PC-9 (cell line): ENCODE measurements around the gene STRN4. TPM values are rescaled to one million over a fixed set of nuclear protein-coding genes. Genes with fewer than 3 reads are reported as not detected.

Source experiments
- BruUV-seq: library from RNA; stranded (reverse); fragments of 400-500 nt; replicated peaks from 2 replicates; lab custom pipeline; 2021; lab: Mats Ljungman, UMichigan
- CTCF ChIA-PET: fragments of 300-600 bp; sonication (Branson Sonifier 250); formaldehyde crosslinking; loops from one replicate; lab custom pipeline; 2022; ENCODE audit warnings: antibody characterized with exemption; lab: Charles Lee
- POLR2A ChIA-PET: fragments of 300-600 bp; sonication (Branson Sonifier 250); formaldehyde crosslinking; loops from one replicate; lab custom pipeline; 2022; ENCODE audit warnings: antibody characterized with exemption; ENCODE audit not compliant: unreplicated experiment; lab: Charles Lee
- DNase-seq, 2 experiments: peaks; one replicate each; pipeline versions ENCODE4 v3.0.0 to v3.0.0-alpha.2; 2015 to 2022; ENCODE audit warnings: mixed read lengths in 1 of 2
- H2AFZ ChIP-seq: fragments of 200-600 bp; sonication (generic); 2 replicates; pipeline ENCODE4 v1.8.1; 2017; ENCODE audit warnings: antibody characterized with exemption
- H3F3A ChIP-seq: fragments of 200-600 bp; sonication (generic); 2 replicates; pipeline ENCODE4 v1.8.1; 2017; ENCODE audit warnings: antibody characterized with exemption, mild to moderate bottlenecking, low read depth; ENCODE audit not compliant: insufficient read depth
- H3K27ac ChIP-seq: fragments of 200-600 bp; sonication (generic); 2 replicates; pipeline ENCODE4 v1.6.1; 2016; ENCODE audit warnings: mixed run types
- H3K27me3 ChIP-seq: fragments of 200-600 bp; sonication (generic); 2 replicates; pipeline ENCODE4 v1.6.1; 2016; ENCODE audit warnings: low read depth, mixed run types; ENCODE audit not compliant: insufficient read depth
- H3K36me3 ChIP-seq: fragments of 200-600 bp; sonication (generic); 2 replicates; pipeline ENCODE4 v1.6.1; 2016; ENCODE audit warnings: low read depth, mixed run types
- H3K4me1 ChIP-seq: fragments of 200-600 bp; sonication (generic); replicated peaks from 2 replicates; pipeline ENCODE4 v1.6.1; 2016; ENCODE audit warnings: mixed run types; ENCODE audit not compliant: insufficient read depth
- H3K4me2 ChIP-seq: fragments of 200-600 bp; sonication (generic); 2 replicates; pipeline ENCODE4 v1.6.1; 2017; ENCODE audit warnings: mixed run types
- H3K4me3 ChIP-seq: fragments of 200-600 bp; sonication (generic); 2 replicates; pipeline ENCODE4 v1.6.1; 2016; ENCODE audit warnings: mixed run types
- H3K79me2 ChIP-seq: fragments of 200-600 bp; sonication (generic); 2 replicates; pipeline ENCODE4 v1.6.1; 2017; ENCODE audit warnings: low read depth, mixed run types
- H3K9me2 ChIP-seq: fragments of 200-600 bp; sonication (generic); 2 replicates; pipeline ENCODE4 v1.8.1; 2017; ENCODE audit warnings: mild to moderate bottlenecking; ENCODE audit not compliant: insufficient read depth
- H3K9me3 ChIP-seq: fragments of 200-600 bp; sonication (generic); 2 replicates; pipeline ENCODE4 v1.8.1; 2016; ENCODE audit warnings: low read depth; ENCODE audit not compliant: insufficient read depth
- H4K20me1 ChIP-seq: fragments of 200-600 bp; sonication (generic); 2 replicates; pipeline ENCODE4 v1.8.1; 2017; ENCODE audit not compliant: insufficient read depth
- CTCF ChIP-seq: fragments of 200-600 bp; sonication (generic); conservative IDR thresholded peaks from 2 replicates; pipeline ENCODE4 v1.6.1; 2017; ENCODE audit warnings: mixed run types, antibody characterized with exemption, mild to moderate bottlenecking, moderate library complexity
- EZH2 ChIP-seq: fragments of 200-600 bp; sonication (generic); IDR thresholded peaks from 2 replicates; pipeline ENCODE4 v1.8.0; 2017; ENCODE audit warnings: antibody characterized with exemption, low read depth
- intact Hi-C: fragments of 100-400 bp; cut with micrococcal nuclease; formaldehyde crosslinking; loops from one replicate; pipeline ENCODE4 v1.10.0; 2022; ENCODE audit not compliant: unreplicated experiment
- total RNA-seq: library from RNA; stranded (reverse); gene quantifications from 2 replicates; pipeline ENCODE4 v1.2.3, GENCODE V29; 2021

Gene STRN4
- total RNA-seq, 1 experiment from 2014 or later = 93.3 TPM

DNA sequence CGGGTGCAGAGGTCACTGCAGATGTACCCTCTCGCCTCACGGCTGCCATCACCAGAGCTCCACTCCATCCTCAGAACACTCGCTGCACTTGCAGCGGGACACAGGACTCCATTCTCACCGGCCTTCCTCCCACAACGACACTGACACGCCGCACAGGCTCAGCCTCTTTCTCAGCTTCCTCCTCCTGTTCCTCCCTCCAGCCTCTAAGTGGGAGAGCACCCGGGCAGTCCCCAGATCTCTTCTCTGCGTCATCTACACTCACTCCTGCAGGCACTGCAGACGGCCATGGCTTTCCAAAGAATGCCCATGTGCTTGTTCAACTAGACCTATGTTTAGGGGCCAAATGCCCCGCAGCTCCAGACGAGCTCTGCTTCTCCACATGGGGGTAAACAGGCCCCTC lies 14.7 kb downstream of the STRN4 start:
- ChIA-PET POLR2A (interaction anchor here (0.6 to 0.8 kb wide), 2 partner anchors 17 to 25 kb away, joined by 3 to 5 read pairs; no protein-coding TSS in a partner anchor), CTCF (no interaction called here)
- no TSS peak for BruUV-seq
- peaks cover 44% of the 10 kb centered on the region for H3K36me3 ChIP-seq
- H3K79me2 ChIP-seq = peaks cover 47% of the 10 kb centered on the region
- no peak for TF ChIP-seq EZH2
- no peak for TF ChIP-seq CTCF
- H3K4me1 ChIP-seq = peaks cover 54% of the 10 kb centered on the region
- intact Hi-C loops = loop anchor here (1.0 to 5.0 kb wide), 3 partner anchors 14 to 56 kb away; partner anchors contain the start of genes PRKD2 and SLC1A5
- no peak overlapping the region for H2AFZ ChIP-seq
- peak in 1 of 2 experiments; percentile 56 for DNase-seq
- no peaks in the 10 kb centered on the region for H3K9me3 ChIP-seq
- H4K20me1 ChIP-seq = peaks cover 48% of the 10 kb centered on the region
- H3K27me3 ChIP-seq = no peaks in the 10 kb centered on the region
- peaks cover 58% of the 10 kb centered on the region for H3F3A ChIP-seq
- H3K4me3 ChIP-seq = peak overlapping the region; percentile 2; the same call in 1 of the 2 replicates
- peak overlapping the region; percentile 83 for H3K27ac ChIP-seq
- no peaks in the 10 kb centered on the region for H3K9me2 ChIP-seq
- H3K4me2 ChIP-seq = peak overlapping the region; percentile 72

DNA sequence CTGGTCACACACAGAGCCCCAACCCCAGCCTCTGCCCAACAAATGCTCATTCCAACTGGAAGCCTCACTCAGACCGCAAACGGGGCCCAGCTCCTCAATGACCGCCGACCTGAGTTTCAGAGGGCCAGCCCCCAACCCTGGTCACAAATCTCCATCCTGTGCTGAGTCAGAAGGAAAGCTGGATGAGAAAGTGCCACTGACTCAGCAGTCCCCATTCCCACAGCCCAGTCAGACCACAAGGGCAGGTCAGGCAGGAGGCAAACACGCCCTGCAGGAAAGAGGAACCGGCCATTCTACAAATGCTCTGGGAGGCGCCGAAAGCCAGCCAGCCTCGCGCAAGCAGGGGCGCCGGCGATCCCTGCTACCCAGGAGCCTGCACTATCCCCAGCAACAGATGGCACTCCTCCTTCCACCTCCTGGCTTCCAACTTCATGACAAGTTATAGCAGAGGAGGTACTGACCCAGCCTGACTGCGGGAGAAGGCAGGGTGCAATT lies 15.2 kb downstream of the STRN4 start:
- TF ChIP-seq EZH2 (no peak), CTCF (no peak)
- intact Hi-C loops = loop anchor here (1.0 to 5.0 kb wide), 3 partner anchors 14 to 56 kb away; partner anchors contain the start of genes PRKD2 and SLC1A5
- no peaks in the 10 kb centered on the region for H3K27me3 ChIP-seq
- peaks cover 47% of the 10 kb centered on the region for H3K79me2 ChIP-seq
- peaks cover 54% of the 10 kb centered on the region for H3K4me1 ChIP-seq
- H3K27ac ChIP-seq = peak overlapping the region; percentile 83
- H3F3A ChIP-seq = peaks cover 58% of the 10 kb centered on the region
- H4K20me1 ChIP-seq = peaks cover 47% of the 10 kb centered on the region
- no peak overlapping the region for H2AFZ ChIP-seq
- ChIA-PET CTCF (no interaction called here), POLR2A (interaction anchor here (0.5 to 0.8 kb wide), 2 partner anchors 16 to 17 kb away, joined by 4 to 5 read pairs; no protein-coding TSS in a partner anchor)
- peak overlapping the region; percentile 72 for H3K4me2 ChIP-seq
- H3K36me3 ChIP-seq = peaks cover 45% of the 10 kb centered on the region
- no peaks in the 10 kb centered on the region for H3K9me3 ChIP-seq
- DNase-seq = peak; percentile 92 to 96
- BruUV-seq = no TSS peak
- no peaks in the 10 kb centered on the region for H3K9me2 ChIP-seq
- peak overlapping the region; percentile 2; the same call in 1 of the 2 replicates for H3K4me3 ChIP-seq

DNA sequence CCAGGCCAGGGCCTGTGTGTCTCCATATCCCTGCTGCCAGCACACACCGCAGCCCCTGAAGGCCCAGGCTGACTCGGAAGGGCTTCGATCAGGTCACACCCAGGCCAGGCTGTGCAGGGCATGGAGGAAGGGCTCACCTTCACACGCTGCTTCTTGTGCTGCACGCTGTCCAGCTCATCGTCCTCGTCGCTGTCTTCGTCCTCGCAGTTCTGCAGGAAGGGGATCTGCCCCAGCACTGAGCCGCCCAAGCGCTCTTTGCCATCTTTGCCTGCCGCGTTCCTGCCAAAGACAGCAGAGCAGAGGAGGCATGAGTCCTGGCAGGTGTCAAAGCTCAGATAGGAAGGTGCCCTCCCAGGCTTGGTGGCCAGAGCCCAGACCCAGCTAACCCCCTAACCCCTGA lies 15.7 kb downstream of the STRN4 start:
- Histone ChIP-seq H3K9me3 (no peaks in the 10 kb centered on the region), H3K4me1 (peaks cover 54% of the 10 kb centered on the region), H3K79me2 (peaks cover 47% of the 10 kb centered on the region), H4K20me1 (peaks cover 47% of the 10 kb centered on the region), H2AFZ (no peak overlapping the region), H3K4me3 (no peak overlapping the region), H3K27me3 (no peaks in the 10 kb centered on the region), H3F3A (peaks cover 56% of the 10 kb centered on the region), H3K27ac (peak overlapping the region; percentile 83), H3K36me3 (peaks cover 45% of the 10 kb centered on the region), H3K4me2 (peak overlapping the region; percentile 72), H3K9me2 (no peaks in the 10 kb centered on the region)
- DNase-seq = no peak
- TSS peak; percentile 39 for BruUV-seq
- ChIA-PET CTCF (interaction anchor here (0.5 kb wide), 1 partner anchor 19 kb away, joined by 3 read pairs; no protein-coding TSS in a partner anchor), POLR2A (interaction anchor here (0.5 to 0.8 kb wide), 2 partner anchors 15 to 16 kb away, joined by 4 to 5 read pairs; no protein-coding TSS in a partner anchor)
- TF ChIP-seq EZH2 (no peak), CTCF (no peak)
- intact Hi-C loops = loop anchor here (5.0 kb wide), 1 partner anchor 57 kb away; the partner anchor contains the start of gene SLC1A5
